DLD1 (cell line): ENCODE results near the gene DNAH11.
"Not testable (repeated sequence)": the region's sequence is repeated elsewhere in the genome, so short reads cannot be mapped to it uniquely, and the experiment has no call there.

Source experiments
- in situ Hi-C: cut with HindIII; loops from 2 replicates; pipeline ENCODE4 v1.10.0; 2017; ENCODE audit warnings: low sequenced_read_pairs

The DNAH11 gene

GRCh38 chr7:21866731-21867130 lies 323.9 kb downstream of the DNAH11 start:
- in situ Hi-C loops: no loop called here

- in situ Hi-C loops: no loop called here
Measured at GRCh38 chr7:21867226-21867625, 324.4 kb downstream of the DNAH11 start.

- in situ Hi-C loops: no loop called here
Measured at GRCh38 chr7:21867816-21868575, 325.2 kb downstream of the DNAH11 start.

GRCh38 chr7:21868576-21868850 lies 325.7 kb downstream of the DNAH11 start:
- in situ Hi-C loops: no loop called here

- in situ Hi-C loops: no loop called here
Measured at GRCh38 chr7:21869785-21870402, 327.1 kb downstream of the DNAH11 start.

GRCh38 chr7:21883069-21883468 lies 340.2 kb downstream of the DNAH11 start:
- in situ Hi-C loops: no loop called here

- in situ Hi-C loops: not testable (repeated sequence)
Measured at GRCh38 chr7:21883501-21883900, 340.7 kb downstream of the DNAH11 start.

- in situ Hi-C loops: no loop called here
Measured at GRCh38 chr7:21884496-21884895, 341.7 kb downstream of the DNAH11 start.

GRCh38 chr7:21886396-21886795 lies 343.6 kb downstream of the DNAH11 start:
- in situ Hi-C loops: no loop called here

- in situ Hi-C loops: no loop called here
Measured at GRCh38 chr7:21887353-21887752, 344.5 kb downstream of the DNAH11 start.

GRCh38 chr7:21887779-21888178 lies 344.9 kb downstream of the DNAH11 start:
- in situ Hi-C loops: no loop called here

- in situ Hi-C loops: loop anchor here (5.0 kb wide), 1 partner anchor 86 kb away; no protein-coding TSS in a partner anchor
Measured at GRCh38 chr7:21891291-21891690, 348.5 kb downstream of the DNAH11 start.

GRCh38 chr7:21893401-21893800 lies 350.6 kb downstream of the DNAH11 start:
- in situ Hi-C loops: loop anchor here (5.0 kb wide), 1 partner anchor 84 kb away; no protein-coding TSS in a partner anchor

- in situ Hi-C loops: no loop called here
Measured at GRCh38 chr7:21898265-21898930, 355.6 kb downstream of the DNAH11 start.

GRCh38 chr7:21902240-21902639 lies 359.4 kb downstream of the DNAH11 start:
- in situ Hi-C loops: no loop called here

GRCh38 chr7:21903020-21903786 lies 360.4 kb downstream of the DNAH11 start:
- in situ Hi-C loops: no loop called here

GRCh38 chr7:21908746-21909145 lies 365.9 kb downstream of the DNAH11 start:
- in situ Hi-C loops: no loop called here

GRCh38 chr7:21910253-21910652 lies 367.4 kb downstream of the DNAH11 start:
- in situ Hi-C loops: no loop called here

GRCh38 chr7:21911341-21911875 lies 368.6 kb downstream of the DNAH11 start:
- in situ Hi-C loops: no loop called here

- in situ Hi-C loops: no loop called here
Measured at GRCh38 chr7:21912305-21912704, 369.5 kb downstream of the DNAH11 start.
